Esophagus squamous epithelium (tissue), 4 donors: ENCODE results near the gene MYRFL.

Source experiments
- POLR2A ChIP-seq, 4 donors: fragments of 450-650 bp; IDR thresholded peaks; one replicate each; pipeline ENCODE4 v1.6.1; 2017; ENCODE audit warnings: antibody characterized with exemption in 4 of 4, mild to moderate bottlenecking in 4 of 4, moderate library complexity in 3 of 4
- TF ChIP-seq, protein P1 (sequence below), 6 experiments: fragments of 450-650 bp in 4 of 6; fragments of 200-600 bp in 2 of 6; sonication (generic) in 2 of 6; IDR thresholded peaks; one replicate each; pipeline ENCODE4 v1.5.1; 2016 to 2019; ENCODE audit warnings: antibody characterized with exemption in 6 of 6, mild to moderate bottlenecking in 4 of 6, moderate library complexity in 4 of 6

DNA sequence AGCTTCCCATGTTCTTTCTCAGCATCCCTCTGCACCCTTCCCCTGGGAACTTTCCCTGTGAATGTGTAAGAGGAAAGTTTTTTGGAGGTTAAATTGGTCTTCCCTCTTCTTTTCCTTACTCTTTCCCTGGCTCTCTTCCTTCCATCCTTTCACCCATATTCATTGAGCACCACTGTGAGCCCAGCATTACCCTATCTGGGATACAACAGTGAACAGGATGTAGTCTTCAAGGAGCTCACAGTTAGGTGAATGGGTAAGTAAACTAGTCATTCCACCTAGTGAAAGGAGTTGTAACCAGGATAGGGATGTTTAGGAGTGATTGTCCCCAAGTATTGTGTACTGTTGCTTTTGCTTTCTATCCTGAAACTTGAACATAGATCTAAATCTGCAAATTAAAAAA lies 123.8 kb downstream of the MYRFL start:
- TF ChIP-seq POLR2A (IDR thresholded peaks at IDR 0.05), result no peak
- TF ChIP-seq, protein P1, sequence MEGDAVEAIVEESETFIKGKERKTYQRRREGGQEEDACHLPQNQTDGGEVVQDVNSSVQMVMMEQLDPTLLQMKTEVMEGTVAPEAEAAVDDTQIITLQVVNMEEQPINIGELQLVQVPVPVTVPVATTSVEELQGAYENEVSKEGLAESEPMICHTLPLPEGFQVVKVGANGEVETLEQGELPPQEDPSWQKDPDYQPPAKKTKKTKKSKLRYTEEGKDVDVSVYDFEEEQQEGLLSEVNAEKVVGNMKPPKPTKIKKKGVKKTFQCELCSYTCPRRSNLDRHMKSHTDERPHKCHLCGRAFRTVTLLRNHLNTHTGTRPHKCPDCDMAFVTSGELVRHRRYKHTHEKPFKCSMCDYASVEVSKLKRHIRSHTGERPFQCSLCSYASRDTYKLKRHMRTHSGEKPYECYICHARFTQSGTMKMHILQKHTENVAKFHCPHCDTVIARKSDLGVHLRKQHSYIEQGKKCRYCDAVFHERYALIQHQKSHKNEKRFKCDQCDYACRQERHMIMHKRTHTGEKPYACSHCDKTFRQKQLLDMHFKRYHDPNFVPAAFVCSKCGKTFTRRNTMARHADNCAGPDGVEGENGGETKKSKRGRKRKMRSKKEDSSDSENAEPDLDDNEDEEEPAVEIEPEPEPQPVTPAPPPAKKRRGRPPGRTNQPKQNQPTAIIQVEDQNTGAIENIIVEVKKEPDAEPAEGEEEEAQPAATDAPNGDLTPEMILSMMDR (IDR thresholded peaks at IDR 0.05), result no peak
